ENCODE results near the gene RC3H1.

GRCh38 chr1:173995475-173995874 lies 26.7 kb downstream of the RC3H1 start:
- TF ChIP-seq POLR2A (IDR thresholded peaks at IDR 0.05) (no peak), CTCF (IDR thresholded peaks at IDR 0.05) (no peak)
